Adipose tissue (tissue), 3 donors: ENCODE measurements around the gene DCDC2C. TPM values are rescaled to one million over a fixed set of nuclear protein-coding genes. Genes with fewer than 3 reads are reported as not detected.

ENCODE experiments used
- H3K27ac ChIP-seq: one replicate; pipeline ENCODE4 v1.5.1; 2013; ENCODE audit warnings: low read depth, low read length
- WGBS, 3 donors: extraction: QIAGEN DNeasy Blood & Tissue Kit; methylation state at CpG; one replicate each; pipeline ENCODE4 v1.1.7; 2013; 5-methylcytosine and 5-hydroxymethylcytosine counted together
- polyA plus RNA-seq, 3 donors: library from polyadenylated mRNA; stranded (reverse); fragments of 200-250 nt; gene quantifications; one replicate each; pipeline ENCODE4 v1.2.3, GENCODE V29; 2013
- donor health status: healthy with polysubstance abuse.
- donor health status: Bipolar disorder and iron deficiency.
- donor health status: healthy.

Gene DCDC2C
- polyA plus RNA-seq, 3 donors = not detected

GRCh38 chr2:3701071-3701470 is 2.3 kb upstream of the DCDC2C start:
- 83 to 90% (median 89%) methylated on average over 5 of the region's 5 CpGs for WGBS, 3 donors
- H3K27ac ChIP-seq = no peak overlapping the region

DNA sequence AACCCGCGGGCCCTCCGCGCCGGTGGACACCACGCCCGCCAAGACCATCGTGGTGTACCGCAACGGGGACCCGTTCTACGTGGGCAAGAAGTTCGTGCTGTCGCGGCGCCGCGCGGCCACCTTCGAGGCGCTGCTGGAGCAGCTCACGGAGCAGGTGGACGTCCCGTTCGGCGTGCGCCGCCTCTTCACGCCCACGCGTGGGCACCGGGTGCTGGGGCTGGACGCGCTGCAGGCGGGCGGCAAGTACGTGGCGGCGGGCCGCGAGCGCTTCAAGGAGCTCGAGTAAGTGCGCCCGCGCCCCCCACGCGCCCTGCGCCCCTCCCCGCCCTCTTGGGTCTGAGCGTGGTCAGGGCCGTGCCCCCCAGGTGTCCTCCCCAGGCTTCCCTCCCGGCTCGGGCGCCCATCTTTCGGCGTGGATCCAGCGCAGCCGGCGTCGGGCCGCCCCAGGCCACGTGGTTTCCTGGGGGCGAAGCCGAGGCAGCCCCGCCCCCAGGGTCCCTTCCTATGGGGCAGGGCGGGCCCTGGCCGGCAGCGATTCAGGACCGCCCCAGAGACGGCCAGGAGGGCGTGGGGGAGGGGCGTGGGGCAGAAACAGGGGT is 481 bp downstream of the DCDC2C start:
- no peak overlapping the region for H3K27ac ChIP-seq
- WGBS, 3 donors = 19 to 33% (median 26%) methylated on average over 59 to 73 of the region's 73 CpGs

GRCh38 chr2:3704692-3705091 is 1.3 kb downstream of the DCDC2C start:
- no peak overlapping the region for H3K27ac ChIP-seq

DNA sequence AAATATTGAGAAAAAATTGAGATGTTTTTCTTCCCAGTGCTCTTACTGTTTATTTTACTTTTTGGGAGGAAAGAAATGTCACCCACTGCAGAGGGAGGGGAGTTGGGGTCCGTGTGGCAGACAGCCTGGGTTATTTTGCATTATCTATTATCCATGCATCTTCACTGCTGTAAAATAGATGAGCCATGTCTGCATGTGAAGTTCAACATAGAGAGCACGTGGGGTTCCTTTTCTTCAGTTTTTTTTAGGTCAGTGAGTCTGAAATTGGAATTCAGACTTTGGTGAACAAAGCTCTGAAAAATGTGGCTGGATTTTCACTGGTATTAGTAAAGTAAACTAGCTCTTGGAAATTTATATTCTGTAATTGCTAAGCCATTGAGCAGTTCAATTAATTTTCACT is 2.4 kb downstream of the DCDC2C start:
- WGBS, 3 donors = 15 to 28% (median 27%) methylated on average over 2 of the region's 2 CpGs

More at GRCh38 chr2:3704692-3705091, 1.3 kb downstream of the DCDC2C start:
- 34 to 47% (median 42%) methylated on average over 3 to 6 of the region's 6 CpGs for WGBS, 3 donors

GRCh38 chr2:3706892-3707291 is 3.5 kb downstream of the DCDC2C start:
- no peak overlapping the region for H3K27ac ChIP-seq
- WGBS, 3 donors = 65 to 72% (median 67%) methylated on average over 5 of the region's 5 CpGs

More for the DNA sequence above, 2.4 kb downstream of the DCDC2C start:
- no peak overlapping the region for H3K27ac ChIP-seq

- WGBS, 3 donors = 85 to 92% (median 87%) methylated on average over 4 of the region's 4 CpGs
- no peak overlapping the region for H3K27ac ChIP-seq
Measured at GRCh38 chr2:3708576-3708975, 5.2 kb downstream of the DCDC2C start.

DNA sequence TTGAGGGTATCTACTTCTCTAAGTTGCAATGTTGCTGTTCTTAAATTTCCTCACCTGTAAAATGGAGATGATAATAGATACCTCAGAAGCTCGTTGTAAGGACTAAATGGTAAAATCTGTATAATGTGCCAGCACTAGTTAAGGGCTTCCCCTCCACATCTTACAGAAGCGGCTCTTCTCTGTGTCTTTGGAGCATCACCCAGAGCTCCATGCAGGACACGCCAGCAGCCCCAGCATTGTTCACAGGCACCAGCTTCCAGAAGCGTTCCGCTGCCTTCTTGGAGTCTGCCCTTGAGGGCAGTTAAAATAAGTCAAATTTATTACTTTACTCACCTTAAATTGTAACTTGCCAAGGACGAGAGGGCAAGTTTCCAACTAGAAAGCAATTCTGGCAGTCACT is 5.8 kb downstream of the DCDC2C start:
- WGBS, 3 donors = 71 to 79% (median 79%) methylated on average over 6 of the region's 6 CpGs

GRCh38 chr2:3712424-3712823 is 9.0 kb downstream of the DCDC2C start:
- WGBS, 3 donors = 58 to 68% (median 68%) methylated on average over 3 of the region's 3 CpGs
- H3K27ac ChIP-seq = no peak overlapping the region

More for the DNA sequence above, 5.8 kb downstream of the DCDC2C start:
- H3K27ac ChIP-seq = no peak overlapping the region

DNA sequence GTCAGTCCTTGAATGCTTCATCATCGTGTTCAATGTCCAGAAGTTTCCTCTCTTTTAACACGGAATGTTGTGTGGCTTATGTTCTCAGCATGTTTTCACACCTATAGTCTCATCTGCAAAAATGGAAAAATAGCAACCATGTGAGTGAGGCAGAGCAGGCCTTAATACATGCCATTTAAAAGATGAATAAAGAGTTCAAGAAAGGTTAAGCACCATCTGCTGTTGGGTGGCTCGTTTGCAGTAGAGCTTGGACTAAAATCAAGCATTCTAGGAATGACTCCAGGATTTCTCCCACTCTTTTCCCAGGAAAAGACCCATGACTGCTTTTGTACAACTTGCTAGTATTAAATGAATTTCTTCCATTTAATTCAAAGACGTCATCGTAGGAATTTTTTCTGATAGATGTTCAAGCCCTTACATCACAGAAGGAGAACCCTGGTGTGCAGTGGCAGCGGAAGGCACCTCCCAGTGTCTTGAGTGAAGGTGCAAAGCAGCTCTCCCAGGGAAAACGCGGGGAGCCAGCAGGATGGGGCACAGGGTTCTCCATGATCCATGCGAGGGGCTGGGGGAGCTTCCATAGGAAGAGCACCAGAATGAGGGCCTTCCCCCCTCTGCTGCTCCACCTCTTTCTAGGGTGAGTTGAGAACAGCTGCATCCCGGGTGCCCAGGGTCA is 9.6 kb downstream of the DCDC2C start:
- 59 to 66% (median 64%) methylated on average over 10 of the region's 10 CpGs for WGBS, 3 donors
- H3K27ac ChIP-seq = no peak overlapping the region

DNA sequence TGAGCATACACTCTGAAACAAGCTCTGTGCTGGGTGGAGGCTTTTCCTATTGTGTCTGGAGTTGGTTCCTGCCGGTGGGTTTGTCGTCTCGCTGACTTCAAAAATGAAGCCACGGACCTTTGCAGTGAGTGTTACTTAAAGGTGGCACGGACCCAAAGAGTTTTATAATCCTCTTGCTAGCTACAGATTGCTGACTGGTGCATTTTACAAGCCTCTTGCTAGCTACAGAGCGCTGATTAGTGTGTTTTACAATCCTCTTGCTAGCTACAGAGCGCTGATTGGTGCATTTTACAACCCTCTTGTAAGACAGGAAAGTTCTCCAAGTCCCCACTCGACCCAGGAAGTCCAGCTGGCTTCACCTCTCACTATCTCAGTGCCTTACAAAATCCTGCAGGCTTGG is 15.3 kb downstream of the DCDC2C start:
- 73 to 78% (median 75%) methylated on average over 8 of the region's 8 CpGs for WGBS, 3 donors
- no peak overlapping the region for H3K27ac ChIP-seq

DNA sequence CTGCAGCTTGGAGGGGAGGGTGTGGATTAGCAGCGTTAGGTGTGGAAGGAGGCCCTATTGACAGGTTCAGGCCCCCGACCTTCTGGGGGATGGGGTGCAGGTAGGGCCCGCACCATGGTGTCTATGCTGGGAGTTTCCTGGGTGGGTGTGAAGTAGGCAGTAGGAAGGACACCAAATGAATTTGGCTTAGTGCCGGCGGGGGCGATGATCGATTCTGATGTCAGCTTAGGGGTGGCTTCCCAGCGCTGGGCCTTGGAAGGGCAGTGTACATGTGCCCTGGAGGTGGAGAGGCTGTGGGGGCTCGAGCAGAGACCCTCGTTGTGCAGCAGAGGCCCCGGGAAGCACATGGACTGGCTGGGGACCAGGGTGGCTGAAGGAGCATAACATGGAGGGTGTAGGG is 21.6 kb downstream of the DCDC2C start:
- WGBS, 3 donors = 82 to 88% (median 86%) methylated on average over 11 of the region's 11 CpGs

GRCh38 chr2:3725458-3726250 is 22.3 kb downstream of the DCDC2C start:
- 69 to 81% (median 76%) methylated on average over 23 of the region's 23 CpGs for WGBS, 3 donors
- no peak overlapping the region for H3K27ac ChIP-seq

More for the DNA sequence above, 21.6 kb downstream of the DCDC2C start:
- H3K27ac ChIP-seq = no peak overlapping the region

GRCh38 chr2:3726511-3726910 is 23.1 kb downstream of the DCDC2C start:
- H3K27ac ChIP-seq = no peak overlapping the region
- WGBS, 3 donors = 75 to 91% (median 90%) methylated on average over 10 of the region's 10 CpGs

- WGBS, 3 donors = 45 to 55% (median 46%) methylated on average over 12 of the region's 12 CpGs
- no peak overlapping the region for H3K27ac ChIP-seq
Measured at GRCh38 chr2:3727397-3728045, 24.1 kb downstream of the DCDC2C start.

GRCh38 chr2:3728104-3729054 is 25.0 kb downstream of the DCDC2C start:
- no peak overlapping the region for H3K27ac ChIP-seq
- 27 to 31% (median 30%) methylated on average over 22 of the region's 22 CpGs for WGBS, 3 donors

DNA sequence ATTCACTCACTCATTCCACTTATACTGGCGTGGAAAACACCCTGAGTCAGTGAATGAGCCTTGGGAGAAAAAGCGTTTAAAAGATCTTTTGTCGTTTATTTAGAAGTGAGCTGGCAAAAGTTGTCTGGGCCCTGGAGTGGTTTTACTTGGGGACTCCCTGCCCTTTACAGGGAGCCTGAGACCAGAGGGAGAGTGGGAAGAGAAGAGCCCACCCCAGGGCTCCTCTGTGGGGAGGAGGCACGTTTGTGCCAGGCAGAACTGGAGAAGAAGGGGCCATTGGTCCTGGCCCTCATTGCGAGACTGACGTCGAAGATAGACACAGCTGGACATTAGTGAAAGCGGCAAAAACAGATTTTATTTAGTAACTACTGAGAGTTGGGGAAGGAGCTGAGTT is 25.7 kb downstream of the DCDC2C start:
- 79 to 89% (median 87%) methylated on average over 8 of the region's 8 CpGs for WGBS, 3 donors
- H3K27ac ChIP-seq = no peak overlapping the region

DNA sequence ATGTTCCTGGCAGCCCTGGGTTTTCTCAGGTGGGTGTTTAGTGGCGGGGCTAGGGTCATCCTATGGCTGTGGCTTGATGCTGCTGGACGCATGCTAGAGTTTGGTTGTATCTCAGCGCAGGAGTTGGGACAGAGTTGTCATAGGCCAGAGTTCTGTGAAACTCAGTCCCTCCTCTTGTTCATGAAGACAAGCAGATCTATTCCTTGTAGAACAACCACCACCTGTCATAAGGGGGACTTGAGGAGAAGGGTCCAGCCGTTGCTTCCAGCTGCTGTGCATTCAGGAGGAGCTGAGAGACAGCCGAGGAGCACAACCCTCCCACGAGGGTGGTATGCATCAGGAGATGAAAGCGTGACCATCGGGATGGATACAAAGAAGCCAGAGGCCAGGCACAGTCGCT is 26.4 kb downstream of the DCDC2C start:
- WGBS, 3 donors = 79 to 89% (median 85%) methylated on average over 9 of the region's 9 CpGs
- no peak overlapping the region for H3K27ac ChIP-seq

GRCh38 chr2:3730646-3731045 is 27.3 kb downstream of the DCDC2C start:
- WGBS, 3 donors = 71 to 89% (median 86%) methylated on average over 8 of the region's 8 CpGs

More at GRCh38 chr2:3730646-3731045, 27.3 kb downstream of the DCDC2C start:
- no peak overlapping the region for H3K27ac ChIP-seq
